ENCODE data around the gene LAMTOR1.
"Not testable (repeated sequence)": the region's sequence is repeated elsewhere in the genome, so short reads cannot be mapped to it uniquely, and the experiment has no call there.

The LAMTOR1 gene

GRCh38 chr11:72102946-72103753 is at the start of gene LAMTOR1:
LAMTOR1 (minus strand) TSS chr11:72103297; CDS start chr11:72103224, 73 bp downstream.
- Histone ChIP-seq H3K4me1 (ENCODE audit: control insufficient read depth, insufficient read depth, low read length) (peaks cover 14% of the 10 kb centered on the region), H3K9me3 (ENCODE audit: control insufficient read depth, insufficient read depth, low read depth, low read length) (no peaks in the 10 kb centered on the region), H3K27ac (ENCODE audit: low read depth, low read length) (peak within 1 kb of the TSS; percentile 97), H3K4me3 (ENCODE audit: low read depth, low read length) (peak within 1 kb of the TSS; percentile 91), H3K9ac (ENCODE audit: low read length) (peak within 1 kb of the TSS; percentile 98), H3K27me3 (ENCODE audit: control insufficient read depth, insufficient read depth, low read length) (no peaks in the 10 kb centered on the region), H3K36me3 (ENCODE audit: control insufficient read depth, insufficient read depth, low read length) (peaks cover 35% of the 10 kb centered on the region)

DNA sequence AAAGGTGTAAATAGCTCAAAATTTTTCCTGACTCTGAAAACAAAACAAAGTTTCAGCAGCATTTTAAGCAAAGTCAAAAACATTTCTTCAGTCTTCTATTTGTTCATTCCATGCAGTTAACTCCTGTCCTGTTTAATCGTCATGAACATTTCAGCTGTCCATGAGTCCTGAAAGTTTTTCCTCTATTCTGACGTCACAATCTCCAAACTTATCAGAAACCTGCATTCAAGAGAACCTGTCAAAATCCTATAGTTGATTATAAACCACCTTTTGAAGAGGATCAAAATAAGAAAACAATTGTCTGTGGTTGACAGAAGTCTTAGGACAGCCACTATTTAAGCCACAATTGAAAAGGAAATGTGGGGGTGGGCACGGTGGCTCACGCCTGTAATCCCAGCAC is 47.8 kb upstream of the LAMTOR1 start:
- Histone ChIP-seq H3K36me3 (ENCODE audit: control insufficient read depth, insufficient read depth, low read length) (no peaks in the 10 kb centered on the region), H3K27me3 (ENCODE audit: control insufficient read depth, insufficient read depth, low read length) (no peaks in the 10 kb centered on the region), H3K27ac (ENCODE audit: low read depth, low read length) (no peak overlapping the region), H3K9ac (ENCODE audit: low read length) (no peak overlapping the region), H3K9me3 (ENCODE audit: control insufficient read depth, insufficient read depth, low read depth, low read length) (no peaks in the 10 kb centered on the region), H3K4me1 (ENCODE audit: control insufficient read depth, insufficient read depth, low read length) (no peaks in the 10 kb centered on the region), H3K4me3 (ENCODE audit: low read depth, low read length) (no peak overlapping the region)

- H3K9ac ChIP-seq (ENCODE audit: low read length) = no peak overlapping the region
- H3K9me3 ChIP-seq (ENCODE audit: control insufficient read depth, insufficient read depth, low read depth, low read length) = no peaks in the 10 kb centered on the region
- H3K36me3 ChIP-seq (ENCODE audit: control insufficient read depth, insufficient read depth, low read length) = no peaks in the 10 kb centered on the region
- no peak overlapping the region for H3K4me3 ChIP-seq (ENCODE audit: low read depth, low read length)
- H3K4me1 ChIP-seq (ENCODE audit: control insufficient read depth, insufficient read depth, low read length) = no peaks in the 10 kb centered on the region
- H3K27me3 ChIP-seq (ENCODE audit: control insufficient read depth, insufficient read depth, low read length) = no peaks in the 10 kb centered on the region
- H3K27ac ChIP-seq (ENCODE audit: low read depth, low read length) = no peak overlapping the region
These were observed 43.5 kb upstream of the LAMTOR1 start for GRCh38 chr11:72146625-72147024.

GRCh38 chr11:72144807-72145565 is 41.9 kb upstream of the LAMTOR1 start:
- no peak overlapping the region for H3K27ac ChIP-seq (ENCODE audit: low read depth, low read length)
- no peak overlapping the region for H3K4me3 ChIP-seq (ENCODE audit: low read depth, low read length)
- no peaks in the 10 kb centered on the region for H3K36me3 ChIP-seq (ENCODE audit: control insufficient read depth, insufficient read depth, low read length)
- H3K9me3 ChIP-seq (ENCODE audit: control insufficient read depth, insufficient read depth, low read depth, low read length) = no peaks in the 10 kb centered on the region
- peaks cover 4% of the 10 kb centered on the region; the same call in 1 of the 2 replicates for H3K4me1 ChIP-seq (ENCODE audit: control insufficient read depth, insufficient read depth, low read length)
- H3K27me3 ChIP-seq (ENCODE audit: control insufficient read depth, insufficient read depth, low read length) = peaks cover 3% of the 10 kb centered on the region; the same call in 1 of the 2 replicates
- no peak overlapping the region for H3K9ac ChIP-seq (ENCODE audit: low read length)

DNA sequence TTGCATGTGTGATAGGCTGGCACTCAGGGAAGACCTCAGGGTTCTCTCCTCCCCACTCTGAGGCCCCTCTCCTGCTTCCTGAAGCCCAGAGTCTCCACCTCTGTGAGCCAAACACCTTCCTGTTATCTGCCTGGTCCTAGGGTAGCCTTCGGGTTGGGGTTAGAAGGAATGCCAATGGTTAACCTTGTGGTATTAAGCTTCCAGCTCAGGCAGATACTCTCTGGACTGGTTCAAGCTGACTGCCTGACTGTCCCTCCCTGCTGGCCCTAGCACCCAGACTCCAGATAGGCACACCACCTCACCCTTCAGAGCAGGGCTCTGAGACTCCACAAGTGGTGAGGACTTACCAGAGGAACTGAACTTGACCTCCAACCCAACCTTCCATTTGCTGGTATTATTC is 39.4 kb upstream of the LAMTOR1 start:
- not testable (repeated sequence) for H3K9ac ChIP-seq (ENCODE audit: low read length); H3K9me3 ChIP-seq (ENCODE audit: control insufficient read depth, insufficient read depth, low read depth, low read length); H3K4me1 ChIP-seq (ENCODE audit: control insufficient read depth, insufficient read depth, low read length); H3K27me3 ChIP-seq (ENCODE audit: control insufficient read depth, insufficient read depth, low read length); H3K27ac ChIP-seq (ENCODE audit: low read depth, low read length); H3K4me3 ChIP-seq (ENCODE audit: low read depth, low read length); H3K36me3 ChIP-seq (ENCODE audit: control insufficient read depth, insufficient read depth, low read length)

GRCh38 chr11:72142086-72142485 is 39.0 kb upstream of the LAMTOR1 start:
- not testable (repeated sequence) for H3K27me3 ChIP-seq (ENCODE audit: control insufficient read depth, insufficient read depth, low read length); H3K4me3 ChIP-seq (ENCODE audit: low read depth, low read length); H3K4me1 ChIP-seq (ENCODE audit: control insufficient read depth, insufficient read depth, low read length); H3K9ac ChIP-seq (ENCODE audit: low read length); H3K27ac ChIP-seq (ENCODE audit: low read depth, low read length); H3K9me3 ChIP-seq (ENCODE audit: control insufficient read depth, insufficient read depth, low read depth, low read length); H3K36me3 ChIP-seq (ENCODE audit: control insufficient read depth, insufficient read depth, low read length)

DNA sequence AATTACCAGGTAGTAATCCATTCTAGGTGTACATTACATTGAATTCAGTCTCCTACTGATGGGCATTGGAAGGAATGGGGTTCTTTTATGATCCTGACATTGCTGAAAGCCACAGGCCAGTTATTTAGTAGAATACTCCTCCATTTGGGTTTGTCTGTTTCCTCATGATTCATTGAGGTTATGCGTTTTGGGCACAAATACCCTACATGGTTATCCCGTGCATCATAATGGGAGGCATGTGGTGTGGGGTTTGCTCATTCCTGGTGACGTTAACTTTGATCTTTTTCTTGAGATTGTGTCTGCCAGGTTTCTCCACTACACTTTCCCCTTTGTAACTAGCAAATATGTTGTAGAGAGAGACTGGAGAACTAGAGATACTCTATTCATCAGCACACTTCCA is 38.0 kb upstream of the LAMTOR1 start:
- Histone ChIP-seq H3K27ac (ENCODE audit: low read depth, low read length) (no peak overlapping the region), H3K4me3 (ENCODE audit: low read depth, low read length) (no peak overlapping the region), H3K27me3 (ENCODE audit: control insufficient read depth, insufficient read depth, low read length) (peaks cover 3% of the 10 kb centered on the region; the same call in 1 of the 2 replicates), H3K36me3 (ENCODE audit: control insufficient read depth, insufficient read depth, low read length) (no peaks in the 10 kb centered on the region), H3K4me1 (ENCODE audit: control insufficient read depth, insufficient read depth, low read length) (peaks cover 4% of the 10 kb centered on the region; the same call in 1 of the 2 replicates), H3K9me3 (ENCODE audit: control insufficient read depth, insufficient read depth, low read depth, low read length) (no peaks in the 10 kb centered on the region), H3K9ac (ENCODE audit: low read length) (no peak overlapping the region)

DNA sequence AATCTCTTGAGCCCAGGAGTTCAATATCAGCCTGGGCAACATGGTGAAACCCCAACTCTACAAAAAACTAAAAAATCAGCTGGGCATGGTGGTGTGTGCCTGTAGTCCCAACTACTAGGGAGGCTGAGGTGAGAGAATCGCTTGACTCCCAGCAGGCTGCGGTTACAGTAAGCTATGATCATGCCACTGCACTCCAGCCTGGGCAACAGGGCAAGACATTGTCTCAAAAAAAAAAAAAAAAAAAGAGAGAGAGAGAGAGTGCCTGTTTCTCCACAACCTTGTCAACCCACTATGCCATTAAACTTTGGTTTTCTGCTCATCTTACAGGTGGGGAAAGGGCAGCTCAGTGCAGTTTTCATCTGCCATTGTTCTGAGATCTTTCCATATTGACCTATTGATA is 37.6 kb upstream of the LAMTOR1 start:
- H3K4me1 ChIP-seq (ENCODE audit: control insufficient read depth, insufficient read depth, low read length) = peaks cover 4% of the 10 kb centered on the region; the same call in 1 of the 2 replicates
- no peaks in the 10 kb centered on the region for H3K9me3 ChIP-seq (ENCODE audit: control insufficient read depth, insufficient read depth, low read depth, low read length)
- H3K27ac ChIP-seq (ENCODE audit: low read depth, low read length) = no peak overlapping the region
- H3K4me3 ChIP-seq (ENCODE audit: low read depth, low read length) = no peak overlapping the region
- no peak overlapping the region for H3K9ac ChIP-seq (ENCODE audit: low read length)
- no peaks in the 10 kb centered on the region for H3K36me3 ChIP-seq (ENCODE audit: control insufficient read depth, insufficient read depth, low read length)
- peaks cover 3% of the 10 kb centered on the region; the same call in 1 of the 2 replicates for H3K27me3 ChIP-seq (ENCODE audit: control insufficient read depth, insufficient read depth, low read length)

GRCh38 chr11:72139500-72139899 is 36.4 kb upstream of the LAMTOR1 start:
- H3K4me3 ChIP-seq (ENCODE audit: low read depth, low read length) = no peak overlapping the region
- H3K9me3 ChIP-seq (ENCODE audit: control insufficient read depth, insufficient read depth, low read depth, low read length) = no peaks in the 10 kb centered on the region
- H3K9ac ChIP-seq (ENCODE audit: low read length) = no peak overlapping the region
- peaks cover 3% of the 10 kb centered on the region; the same call in 1 of the 2 replicates for H3K27me3 ChIP-seq (ENCODE audit: control insufficient read depth, insufficient read depth, low read length)
- H3K36me3 ChIP-seq (ENCODE audit: control insufficient read depth, insufficient read depth, low read length) = no peaks in the 10 kb centered on the region
- H3K4me1 ChIP-seq (ENCODE audit: control insufficient read depth, insufficient read depth, low read length) = peaks cover 4% of the 10 kb centered on the region; the same call in 1 of the 2 replicates
- H3K27ac ChIP-seq (ENCODE audit: low read depth, low read length) = no peak overlapping the region

DNA sequence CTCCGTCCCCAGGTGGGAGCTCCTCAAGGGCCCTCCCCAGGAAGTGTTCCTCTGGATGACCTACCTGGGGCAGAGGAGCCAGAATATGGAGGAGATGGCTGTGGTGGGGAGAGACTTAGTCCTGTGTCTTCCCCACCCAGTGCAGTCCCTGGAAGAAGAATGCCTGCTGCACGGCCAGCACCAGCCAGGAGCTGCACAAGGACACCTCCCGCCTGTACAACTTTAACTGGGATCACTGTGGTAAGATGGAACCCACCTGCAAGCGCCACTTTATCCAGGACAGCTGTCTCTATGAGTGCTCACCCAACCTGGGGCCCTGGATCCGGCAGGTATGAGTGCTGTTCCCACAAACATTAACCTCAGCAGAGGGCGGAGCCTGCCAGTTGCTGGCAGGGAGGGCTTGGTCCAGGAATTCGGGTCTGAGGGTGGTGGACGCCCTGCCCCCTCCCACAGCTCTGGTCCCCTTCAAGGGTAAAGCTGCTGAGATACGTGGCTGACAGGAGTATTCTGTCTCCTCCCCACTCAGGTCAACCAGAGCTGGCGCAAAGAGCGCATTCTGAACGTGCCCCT is 35.8 kb upstream of the LAMTOR1 start:
- Histone ChIP-seq H3K4me3 (ENCODE audit: low read depth, low read length) (no peak overlapping the region), H3K27ac (ENCODE audit: low read depth, low read length) (no peak overlapping the region), H3K27me3 (ENCODE audit: control insufficient read depth, insufficient read depth, low read length) (peaks cover 3% of the 10 kb centered on the region; the same call in 1 of the 2 replicates), H3K36me3 (ENCODE audit: control insufficient read depth, insufficient read depth, low read length) (no peaks in the 10 kb centered on the region), H3K9me3 (ENCODE audit: control insufficient read depth, insufficient read depth, low read depth, low read length) (no peaks in the 10 kb centered on the region), H3K4me1 (ENCODE audit: control insufficient read depth, insufficient read depth, low read length) (peaks cover 4% of the 10 kb centered on the region; the same call in 1 of the 2 replicates), H3K9ac (ENCODE audit: low read length) (no peak overlapping the region)
